DND-41 (cell line): ENCODE results near the gene PRKAR1B.

Experiments
- ATAC-seq: fragments of 200-7000 bp; cut with Tn5 transposase; 3 replicates; pipeline ENCODE4 v1.9.1; 2021; ENCODE audit warnings: low read depth; ENCODE audit not compliant: insufficient read depth
- DNase-seq: peaks from one replicate; pipeline ENCODE4 v3.0.0-alpha.2; 2020
- H2AFZ ChIP-seq: 2 replicates; pipeline ENCODE4 v1.6.0; 2012; ENCODE audit warnings: low read depth, low read length
- H3K27ac ChIP-seq: 2 replicates; pipeline ENCODE4 v1.5.1; 2012; ENCODE audit warnings: low read length, inconsistent platforms
- H3K27me3 ChIP-seq: fragments of 200-600 bp; sonication (generic); 2 replicates; pipeline ENCODE4 v1.6.0; 2012; ENCODE audit warnings: low read length, mild to moderate bottlenecking, inconsistent platforms; ENCODE audit not compliant: insufficient read depth, poor library complexity
- H3K36me3 ChIP-seq: 2 replicates; pipeline ENCODE4 v1.5.1; 2012; ENCODE audit warnings: low read length, inconsistent platforms; ENCODE audit not compliant: insufficient read depth
- H3K4me1 ChIP-seq: 2 replicates; pipeline ENCODE4 v1.5.1; 2012; ENCODE audit warnings: mild to moderate bottlenecking, low read length; ENCODE audit not compliant: insufficient read depth
- H3K4me2 ChIP-seq: 2 replicates; pipeline ENCODE4 v1.6.0; 2012; ENCODE audit warnings: mild to moderate bottlenecking, moderate library complexity, low read length, inconsistent platforms; ENCODE audit not compliant: insufficient read depth
- H3K4me3 ChIP-seq, 2 experiments: fragments of 200-600 bp in 1 of 2; shearing (Covaris generic) in 1 of 2; 2 replicates each; pipeline ENCODE4 v1.5.1; 2012 to 2016; ENCODE audit warnings: inconsistent platforms in 2 of 2, low read length in 2 of 2, mild to moderate bottlenecking in 2 of 2, low read depth in 1 of 2, moderate library complexity in 1 of 2
- H3K79me2 ChIP-seq: 2 replicates; pipeline ENCODE4 v1.6.0; 2012; ENCODE audit warnings: low read length, inconsistent platforms; ENCODE audit not compliant: insufficient read depth
- H3K9ac ChIP-seq: 2 replicates; pipeline ENCODE4 v1.6.0; 2012; ENCODE audit warnings: low read depth, mild to moderate bottlenecking, inconsistent platforms, low read length, moderate library complexity
- H3K9me3 ChIP-seq: 2 replicates; pipeline ENCODE4 v1.5.1; 2012; ENCODE audit warnings: low read length, moderate library complexity, mild to moderate bottlenecking, inconsistent platforms; ENCODE audit not compliant: insufficient read depth, severe bottlenecking
- H4K20me1 ChIP-seq: 2 replicates; pipeline ENCODE4 v1.6.0; 2012; ENCODE audit warnings: low read length; ENCODE audit not compliant: insufficient read depth
- CTCF ChIP-seq: IDR thresholded peaks from 2 replicates; pipeline ENCODE4 v1.5.1; 2012; ENCODE audit warnings: borderline replicate concordance, low read length, moderate library complexity, mild to moderate bottlenecking; ENCODE audit not compliant: poor library complexity, severe bottlenecking; ENCODE audit errors: extremely low read depth
- EZH2 ChIP-seq: IDR thresholded peaks from 3 replicates; pipeline ENCODE4 v1.6.1; 2012; ENCODE audit warnings: borderline replicate concordance, low read depth, mild to moderate bottlenecking, moderate library complexity, low read length, inconsistent platforms; ENCODE audit not compliant: severe bottlenecking

PRKAR1B gene

GRCh38 chr7:512541-513311 is 214.4 kb downstream of the PRKAR1B start:
- Histone ChIP-seq H3K27ac (no peak overlapping the region), H2AFZ (no peak overlapping the region), H3K4me2 (no peak overlapping the region), H3K4me1 (peaks cover 21% of the 10 kb centered on the region), H3K36me3 (peaks cover 64% of the 10 kb centered on the region), H4K20me1 (peaks cover 61% of the 10 kb centered on the region), H3K79me2 (peaks cover 61% of the 10 kb centered on the region), H3K27me3 (no peaks in the 10 kb centered on the region), H3K9me3 (no peaks in the 10 kb centered on the region), H3K4me3 (no peak overlapping the region), H3K9ac (no peak overlapping the region)
- TF ChIP-seq EZH2 (no peak), CTCF (no peak)
- no peak for DNase-seq
- ATAC-seq: no peak

GRCh38 chr7:512146-512510 is 215.0 kb downstream of the PRKAR1B start:
- Histone ChIP-seq H3K9me3 (no peaks in the 10 kb centered on the region), H3K36me3 (peaks cover 70% of the 10 kb centered on the region), H3K4me3 (no peak overlapping the region), H3K4me1 (peaks cover 17% of the 10 kb centered on the region), H3K9ac (no peak overlapping the region), H3K27me3 (no peaks in the 10 kb centered on the region), H3K79me2 (peaks cover 57% of the 10 kb centered on the region), H2AFZ (no peak overlapping the region), H4K20me1 (peaks cover 64% of the 10 kb centered on the region), H3K27ac (no peak overlapping the region), H3K4me2 (no peak overlapping the region)
- ATAC-seq (no peak), DNase-seq (no peak)
- no peak for TF ChIP-seq CTCF
- no peak for TF ChIP-seq EZH2

- no peak overlapping the region for H3K4me2 ChIP-seq
- no peak overlapping the region for H3K4me3 ChIP-seq
- no peak overlapping the region for H3K27ac ChIP-seq
- peaks cover 12% of the 10 kb centered on the region for H3K4me1 ChIP-seq
- peaks cover 76% of the 10 kb centered on the region for H3K36me3 ChIP-seq
- DNase-seq (no peak), ATAC-seq (no peak)
- H2AFZ ChIP-seq: no peak overlapping the region
- no peak for TF ChIP-seq EZH2
- TF ChIP-seq CTCF: no peak
- H3K9ac ChIP-seq: no peak overlapping the region
- H3K79me2 ChIP-seq: peaks cover 52% of the 10 kb centered on the region
- H3K27me3 ChIP-seq: no peaks in the 10 kb centered on the region
- no peaks in the 10 kb centered on the region for H3K9me3 ChIP-seq
- H4K20me1 ChIP-seq: peaks cover 68% of the 10 kb centered on the region
Measured at GRCh38 chr7:511476-512145, 215.5 kb downstream of the PRKAR1B start.
